CD4-positive, alpha-beta T cell treated with Interleukin-4 for 1 hour (primary cell): ENCODE results near the gene OR1L6.

ENCODE experiments used
- DNase-seq, 2 donors: peaks; one replicate each; pipeline ENCODE4 v3.0.0-alpha.2; 2020 to 2022

OR1L6 gene, protein sequence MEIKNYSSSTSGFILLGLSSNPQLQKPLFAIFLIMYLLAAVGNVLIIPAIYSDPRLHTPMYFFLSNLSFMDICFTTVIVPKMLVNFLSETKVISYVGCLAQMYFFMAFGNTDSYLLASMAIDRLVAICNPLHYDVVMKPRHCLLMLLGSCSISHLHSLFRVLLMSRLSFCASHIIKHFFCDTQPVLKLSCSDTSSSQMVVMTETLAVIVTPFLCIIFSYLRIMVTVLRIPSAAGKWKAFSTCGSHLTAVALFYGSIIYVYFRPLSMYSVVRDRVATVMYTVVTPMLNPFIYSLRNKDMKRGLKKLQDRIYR

DNA sequence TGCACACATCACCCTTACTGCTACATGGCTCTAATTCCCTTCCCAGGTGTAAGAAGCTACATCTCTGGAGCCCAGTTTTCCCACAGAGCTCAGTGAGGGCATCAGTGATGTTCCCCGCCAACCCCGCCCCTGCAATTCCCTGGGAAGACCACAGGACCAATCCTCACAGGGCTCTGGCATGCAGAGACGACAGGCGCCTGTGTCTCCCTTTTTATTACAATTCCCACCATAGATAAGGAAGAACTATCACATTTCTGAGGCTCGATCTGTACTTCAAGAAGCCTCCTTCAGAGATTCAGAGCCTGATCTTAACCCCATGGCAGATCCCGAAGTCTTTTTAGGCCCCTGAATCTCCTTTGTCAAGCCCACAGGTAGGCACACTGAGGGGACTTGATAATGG lies at the start of gene OR1L6:
Gene OR1L6 (plus strand): TSS at position 301 of the 400 bp plus-strand sequence. CDS start 7,545 bp downstream, outside the sequence.
- DNase-seq, result no peak

DNA sequence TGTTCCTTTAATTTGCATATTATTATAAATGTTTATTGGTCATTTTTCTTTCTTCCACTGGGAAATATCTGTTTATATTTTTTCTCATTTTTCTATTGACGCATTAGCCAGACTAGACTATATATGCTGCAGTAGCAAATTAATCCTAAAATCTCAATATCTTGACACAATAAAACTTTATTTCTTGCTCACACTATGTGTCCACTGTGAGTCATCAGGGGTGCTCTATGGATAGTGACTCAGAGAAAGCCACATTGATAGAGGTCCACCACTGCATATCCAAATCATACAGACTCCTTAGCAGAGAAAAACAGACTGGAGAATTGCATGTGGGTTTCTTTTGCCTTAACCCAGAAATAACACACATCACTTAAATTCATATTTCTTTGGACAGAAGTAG lies 46.4 kb upstream of the OR1L6 start:
- no peak for DNase-seq

DNA sequence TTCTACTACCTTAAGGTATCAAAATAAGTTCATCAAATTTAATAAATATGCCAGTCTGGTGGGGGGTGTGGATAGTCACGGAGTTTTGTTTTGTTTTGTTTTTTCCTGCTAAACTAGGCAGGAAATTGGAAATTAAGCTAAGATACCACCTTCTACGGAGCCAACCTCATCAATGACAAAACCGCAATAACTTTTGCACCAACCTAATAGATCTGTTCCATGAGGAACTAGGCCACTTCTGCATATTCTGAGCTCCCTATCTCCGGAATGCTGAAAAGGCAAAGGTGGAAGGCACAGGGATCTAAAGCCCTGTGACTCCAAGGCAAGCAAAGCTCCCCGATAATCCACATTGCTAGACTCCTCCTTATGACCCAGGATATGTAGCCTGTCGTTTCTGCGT lies 24.1 kb upstream of the OR1L6 start:
- DNase-seq, result no peak

DNA sequence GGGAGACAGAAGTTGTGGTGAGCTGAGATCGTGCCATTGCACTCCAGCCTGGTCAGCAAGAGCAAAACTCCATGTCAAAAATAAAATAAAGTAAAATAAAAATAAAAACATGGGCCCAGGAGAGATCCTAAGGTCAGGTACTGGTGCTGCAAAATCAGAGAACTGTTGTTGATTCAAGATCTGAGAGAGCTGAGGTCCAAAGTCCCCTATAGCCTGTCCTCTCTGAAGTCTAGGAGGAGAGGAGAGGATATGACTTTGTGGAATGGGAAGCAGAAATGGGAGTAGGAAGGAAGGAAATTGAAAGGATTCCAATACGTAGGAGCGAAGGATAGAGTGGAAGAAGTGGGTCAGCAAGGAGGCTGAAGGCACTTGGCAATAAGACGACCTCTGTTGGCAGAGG lies 22.9 kb upstream of the OR1L6 start:
- no peak for DNase-seq

DNA sequence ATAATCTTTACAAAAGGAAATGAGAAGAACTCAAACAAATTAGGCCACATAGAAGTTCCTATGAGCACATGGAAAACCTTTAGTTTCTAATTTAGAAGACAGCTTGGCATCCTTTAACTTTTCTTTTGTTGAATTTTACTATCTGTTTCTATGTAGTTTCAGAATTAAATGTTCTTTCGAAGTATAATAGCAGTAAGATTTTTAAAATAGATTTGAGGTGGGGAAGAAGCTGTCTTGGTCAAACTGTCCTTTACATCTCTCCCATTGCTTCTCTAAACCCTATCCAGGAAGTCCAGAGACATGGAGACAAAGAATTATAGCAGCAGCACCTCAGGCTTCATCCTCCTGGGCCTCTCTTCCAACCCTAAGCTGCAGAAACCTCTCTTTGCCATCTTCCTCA lies 18.4 kb upstream of the OR1L6 start, which contains the start of gene OR1L4:
Gene OR1L4 (plus strand): TSS at position 301 of the 400 bp plus-strand sequence. CDS start 0 bp downstream, at position 301.
- no peak for DNase-seq

DNA sequence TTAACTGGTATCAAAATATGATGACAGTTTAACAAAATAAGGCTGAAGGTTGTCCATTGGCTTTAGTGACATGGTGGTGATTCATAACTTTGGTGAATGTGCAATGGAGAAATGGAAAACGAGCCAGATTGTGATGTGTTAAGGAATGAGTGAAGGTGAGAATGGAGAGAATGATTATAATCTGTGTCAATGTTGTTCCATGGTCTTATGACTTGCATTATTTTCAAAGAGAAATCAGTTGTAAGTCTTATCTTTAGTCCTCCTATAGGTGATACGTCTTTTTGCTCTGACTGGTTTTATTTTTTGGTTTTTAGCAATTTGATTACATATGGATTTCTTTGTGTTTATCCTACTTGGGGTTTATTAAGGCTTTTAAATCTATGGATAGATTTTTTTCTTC lies 12.7 kb downstream of the OR1L6 start:
- DNase-seq, result no peak

DNA sequence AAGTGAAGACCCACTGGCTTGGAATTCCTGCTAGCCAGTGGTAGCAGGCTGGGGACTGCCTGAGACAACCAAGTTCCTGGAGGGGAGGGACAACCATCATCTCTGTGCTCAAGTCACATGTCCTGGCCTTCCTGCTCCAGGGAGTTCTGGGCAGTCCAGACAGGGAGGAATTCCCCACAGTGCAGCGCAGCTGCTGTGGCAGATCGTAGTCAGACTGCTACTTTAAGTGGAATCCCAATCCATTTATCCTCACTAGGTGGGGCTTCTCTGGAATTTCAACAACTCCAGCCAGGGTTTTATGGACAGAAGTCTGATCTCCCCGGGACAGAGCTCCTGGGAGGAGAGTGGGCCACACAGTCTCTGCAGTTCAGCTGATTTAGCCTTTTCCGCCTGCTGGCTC lies 25.7 kb downstream of the OR1L6 start:
- no peak for DNase-seq

DNA sequence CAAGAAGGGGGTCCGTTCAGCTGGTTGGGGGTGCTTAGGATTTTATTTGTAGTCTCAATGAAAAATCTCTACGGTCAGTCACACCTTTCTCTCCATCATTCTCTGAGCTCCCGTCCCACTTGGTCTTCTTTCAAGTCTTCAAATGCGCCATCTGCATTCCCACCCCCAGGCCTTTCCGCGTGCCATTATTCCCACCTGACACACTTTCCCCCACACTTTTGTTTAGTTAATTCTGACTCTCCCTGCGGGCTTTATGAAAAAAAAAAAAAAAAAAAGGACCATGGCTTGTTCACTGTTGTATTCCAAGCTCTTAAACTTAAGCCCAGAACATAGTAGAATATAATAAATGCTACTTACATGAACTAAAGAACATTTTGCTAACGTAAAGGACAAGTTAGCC lies 34.9 kb downstream of the OR1L6 start:
- no peak for DNase-seq

DNA sequence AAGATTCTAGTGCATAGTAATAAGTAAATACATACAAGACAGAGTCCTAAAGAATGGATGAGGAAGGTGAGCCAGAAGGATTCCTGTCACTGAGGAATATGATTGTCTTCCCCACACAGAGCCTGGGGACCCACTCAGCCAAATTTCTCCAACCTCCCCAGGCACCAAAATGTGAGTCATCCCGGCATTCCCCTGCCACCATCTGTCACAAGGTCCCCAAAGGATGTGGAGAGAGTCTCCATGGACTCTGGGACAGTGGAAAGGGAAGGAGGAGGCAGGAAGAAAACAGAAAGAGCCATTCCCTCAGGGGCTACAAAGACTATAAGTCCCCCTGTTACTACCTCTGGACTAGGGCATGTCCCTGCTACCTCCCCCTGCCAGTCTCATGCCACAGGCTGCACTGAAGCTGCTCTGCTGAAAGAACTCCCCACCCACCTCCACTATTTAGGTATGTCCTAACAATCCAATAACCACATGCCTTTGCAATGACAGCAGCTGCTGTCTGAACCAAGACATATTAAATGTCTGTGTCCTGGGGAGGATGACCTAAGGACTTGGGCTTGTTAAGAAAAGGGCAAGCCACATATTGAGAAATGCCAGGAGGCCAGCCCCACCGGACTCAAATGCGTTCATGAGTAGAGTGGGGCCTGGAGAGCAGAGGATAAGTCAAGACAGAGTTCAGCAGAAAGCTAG lies 36.0 kb downstream of the OR1L6 start:
- no peak for DNase-seq

DNA sequence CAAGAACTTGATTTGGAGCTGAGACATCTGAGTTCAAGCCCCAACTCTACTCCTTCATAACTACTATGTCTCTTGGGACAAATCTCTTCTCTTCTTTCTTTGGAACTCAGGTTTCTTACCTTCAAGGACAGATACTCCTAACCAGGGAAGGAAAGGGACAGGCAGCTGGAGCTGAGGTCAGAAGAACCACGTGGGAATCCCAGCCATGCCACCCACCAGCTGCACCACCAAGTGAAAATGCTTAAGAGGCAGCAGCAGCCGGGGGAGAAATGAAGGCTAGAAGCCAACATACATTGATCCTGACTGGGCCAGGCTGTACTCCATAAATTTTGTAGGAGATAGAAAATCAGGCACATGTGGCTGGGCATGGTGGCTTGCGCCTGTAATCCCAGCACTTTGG lies 37.1 kb downstream of the OR1L6 start:
- DNase-seq, result no peak

DNA sequence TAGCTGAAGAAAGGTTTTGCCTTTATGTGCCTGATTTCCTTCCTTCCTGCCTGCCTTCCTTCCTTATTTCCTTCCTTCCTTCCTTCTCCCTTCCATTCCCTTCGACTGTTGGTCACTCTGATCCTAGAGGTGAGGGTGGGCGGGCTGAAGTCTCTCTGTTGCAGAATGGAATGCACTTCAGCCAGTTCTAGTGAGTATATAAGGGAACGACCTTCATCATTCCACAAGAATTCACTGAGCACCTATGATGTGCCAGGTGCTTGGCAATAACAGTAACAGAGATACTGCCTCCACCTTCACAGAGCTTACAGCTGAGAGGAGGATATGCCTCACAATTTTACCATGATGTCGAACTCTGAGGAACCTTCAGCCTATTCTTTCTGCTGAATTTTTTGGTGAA lies 37.9 kb downstream of the OR1L6 start:
- no peak for DNase-seq

DNA sequence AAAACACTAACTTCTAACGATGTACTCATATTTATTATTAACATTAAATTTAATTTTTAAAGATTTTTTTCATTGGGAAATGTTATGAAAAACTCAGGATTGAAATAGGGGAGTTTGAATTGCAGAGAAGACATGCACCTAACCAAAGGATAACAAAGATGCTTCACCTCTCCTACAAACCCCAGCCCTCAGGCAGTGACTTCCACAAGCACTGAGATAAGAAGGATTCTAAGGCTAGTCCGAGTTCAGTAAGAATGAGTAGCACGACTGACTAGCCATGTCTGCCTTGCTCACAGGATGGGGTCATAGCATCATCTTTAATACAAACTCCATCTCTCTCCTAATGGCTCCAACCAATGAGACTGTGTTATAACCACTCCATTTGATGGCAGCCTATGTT lies 39.6 kb downstream of the OR1L6 start:
- DNase-seq, result no peak

DNA sequence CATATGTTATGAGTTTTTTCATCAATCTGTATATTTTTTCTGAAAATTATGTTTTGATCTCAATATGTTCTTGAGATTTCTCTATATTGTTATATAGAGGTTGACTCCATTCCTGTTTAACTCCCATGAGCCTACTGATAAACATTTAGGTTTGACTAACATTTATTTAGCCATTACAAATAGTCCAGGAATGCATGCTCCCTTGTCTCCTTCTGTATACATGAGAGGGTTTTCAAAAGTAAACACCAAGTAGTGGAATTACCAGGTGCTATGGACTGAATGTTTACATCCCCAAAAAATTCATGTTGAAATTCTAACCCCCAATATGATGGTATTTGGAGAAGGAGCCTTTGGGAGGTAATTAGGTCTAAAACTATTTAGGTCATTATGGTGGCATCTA lies 43.2 kb downstream of the OR1L6 start:
- DNase-seq, result no peak

DNA sequence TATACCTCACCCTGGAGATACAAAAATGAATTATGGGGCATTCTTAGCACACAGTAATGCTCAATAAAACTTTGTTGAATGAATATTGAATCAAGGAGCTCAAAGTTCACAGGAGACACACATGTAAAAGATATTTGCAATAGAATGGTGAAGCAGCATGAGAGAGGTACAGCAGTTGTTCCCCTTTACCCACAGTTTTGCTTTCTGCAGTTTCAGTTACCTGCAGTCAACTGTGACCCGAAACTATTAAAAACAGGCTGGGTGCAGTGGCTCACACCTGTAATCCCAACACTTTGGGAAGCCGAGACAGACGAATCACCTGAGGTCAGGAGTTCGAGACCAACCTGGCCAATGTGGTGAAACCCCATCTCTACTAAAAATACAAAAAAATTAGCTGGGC lies 44.2 kb downstream of the OR1L6 start:
- DNase-seq, result no peak

DNA sequence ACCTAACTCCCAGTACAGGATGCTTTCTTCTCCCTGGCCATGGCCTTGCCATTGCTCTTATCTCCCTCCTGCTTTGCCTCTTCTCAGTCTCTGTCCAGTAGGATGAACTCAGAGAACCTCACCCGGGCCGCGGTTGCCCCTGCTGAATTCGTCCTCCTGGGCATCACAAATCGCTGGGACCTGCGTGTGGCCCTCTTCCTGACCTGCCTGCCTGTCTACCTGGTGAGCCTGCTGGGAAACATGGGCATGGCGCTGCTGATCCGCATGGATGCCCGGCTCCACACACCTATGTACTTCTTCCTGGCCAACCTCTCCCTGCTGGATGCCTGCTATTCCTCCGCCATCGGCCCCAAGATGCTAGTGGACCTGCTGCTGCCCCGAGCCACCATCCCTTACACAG lies 46.7 kb downstream of the OR1L6 start, which contains the start of gene OR5C1:
Gene OR5C1 (plus strand): TSS at position 103 of the 400 bp plus-strand sequence. CDS start 0 bp downstream, at position 103.
- no peak for DNase-seq

DNA sequence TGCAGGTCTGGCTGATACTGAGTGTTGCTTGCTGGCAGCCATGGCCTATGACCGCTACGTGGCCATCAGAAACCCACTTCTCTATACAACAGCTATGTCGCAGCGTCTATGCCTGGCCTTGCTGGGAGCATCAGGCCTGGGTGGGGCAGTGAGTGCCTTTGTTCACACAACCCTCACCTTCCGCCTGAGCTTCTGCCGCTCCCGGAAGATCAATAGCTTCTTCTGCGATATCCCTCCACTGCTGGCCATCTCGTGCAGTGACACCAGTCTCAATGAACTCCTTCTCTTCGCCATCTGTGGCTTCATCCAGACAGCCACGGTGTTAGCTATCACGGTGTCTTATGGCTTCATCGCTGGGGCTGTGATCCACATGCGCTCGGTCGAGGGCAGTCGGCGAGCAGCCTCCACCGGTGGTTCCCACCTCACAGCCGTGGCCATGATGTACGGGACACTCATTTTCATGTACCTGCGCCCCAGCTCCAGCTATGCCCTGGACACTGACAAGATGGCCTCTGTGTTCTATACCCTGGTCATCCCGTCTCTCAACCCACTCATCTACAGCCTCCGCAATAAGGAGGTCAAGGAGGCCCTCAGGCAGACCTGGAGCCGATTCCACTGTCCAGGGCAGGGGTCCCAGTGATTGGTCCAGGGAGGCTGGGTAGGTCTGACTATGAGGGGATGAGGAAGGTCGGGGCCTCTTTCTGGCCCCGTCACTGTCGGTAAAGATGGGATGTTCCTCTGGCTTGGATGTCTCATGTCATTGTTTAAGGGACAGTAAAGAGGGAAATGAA lies 47.3 kb downstream of the OR1L6 start:
- DNase-seq, result no peak

DNA sequence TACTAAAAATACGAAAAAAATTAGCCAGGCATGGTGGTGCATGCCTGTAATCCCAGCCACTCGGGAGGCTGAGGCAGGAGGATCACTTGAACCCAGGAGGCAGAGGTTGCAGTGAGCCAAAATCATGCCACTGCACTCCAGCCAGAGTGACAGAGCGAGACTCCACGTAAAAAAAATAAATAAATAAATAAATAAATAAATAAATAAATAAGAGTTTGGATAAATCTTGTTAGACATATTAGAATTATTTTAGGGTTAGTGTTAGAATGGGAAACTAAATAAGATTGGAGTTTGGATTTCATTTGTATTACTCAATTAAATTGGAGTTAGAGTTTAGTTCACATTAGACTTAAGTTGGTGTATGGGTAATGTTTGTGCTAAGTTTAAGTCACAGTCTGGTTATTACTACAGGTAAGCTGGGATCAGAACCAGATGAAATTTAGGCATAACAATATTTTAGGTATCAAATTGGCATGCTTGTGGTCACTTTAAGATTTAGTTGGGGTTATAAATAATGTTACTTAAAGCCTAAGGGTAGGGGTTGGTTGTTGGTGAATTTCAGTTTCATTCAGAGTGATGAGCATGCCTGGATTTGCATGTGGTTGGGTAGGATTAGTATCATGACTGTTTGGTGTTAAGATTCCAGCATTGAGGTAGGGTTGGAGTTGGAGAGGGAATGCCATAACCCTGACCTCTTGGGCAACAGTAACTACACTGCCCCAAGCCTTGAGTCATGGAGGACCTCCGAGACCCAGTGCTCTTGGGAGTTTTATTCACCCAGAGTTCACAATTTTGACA lies 50.0 kb downstream of the OR1L6 start:
- no peak for DNase-seq

DNA sequence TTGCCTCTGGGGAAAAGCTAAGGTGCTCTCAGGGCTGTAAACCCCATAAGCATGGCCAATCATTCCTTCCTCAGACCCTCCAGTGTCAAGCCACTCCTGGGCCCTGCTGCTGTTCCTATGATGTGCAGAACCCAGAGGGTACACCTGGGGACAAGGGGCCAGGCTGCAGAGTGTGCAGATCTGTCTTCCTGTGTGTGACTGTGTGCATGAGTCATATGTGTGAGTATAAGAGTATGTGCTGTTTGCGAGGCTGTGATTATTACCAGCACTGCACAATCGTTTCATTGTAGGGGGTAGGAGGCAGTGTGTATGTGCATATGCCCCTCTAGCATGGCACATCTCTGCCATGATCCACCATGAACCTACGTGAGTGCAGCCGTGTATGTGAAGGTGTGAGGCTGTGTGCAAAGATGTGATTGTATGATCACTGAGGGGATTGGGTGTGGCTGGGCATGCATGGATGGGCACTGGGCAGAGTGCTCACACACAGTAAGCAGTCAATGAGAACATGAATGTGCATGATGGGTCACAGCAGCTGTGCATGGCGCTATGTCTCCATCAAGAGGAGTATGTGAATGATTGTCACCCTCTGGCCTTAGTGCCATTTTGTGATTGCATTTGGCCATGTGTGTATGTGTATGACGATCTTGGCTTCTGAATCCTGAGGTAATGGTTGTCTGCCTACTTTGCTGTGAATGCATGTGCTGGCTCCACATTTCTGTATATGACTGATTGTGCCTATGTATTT lies 55.4 kb downstream of the OR1L6 start:
- DNase-seq, result no peak
